ENCODE results near the gene SPTBN1.

DNA sequence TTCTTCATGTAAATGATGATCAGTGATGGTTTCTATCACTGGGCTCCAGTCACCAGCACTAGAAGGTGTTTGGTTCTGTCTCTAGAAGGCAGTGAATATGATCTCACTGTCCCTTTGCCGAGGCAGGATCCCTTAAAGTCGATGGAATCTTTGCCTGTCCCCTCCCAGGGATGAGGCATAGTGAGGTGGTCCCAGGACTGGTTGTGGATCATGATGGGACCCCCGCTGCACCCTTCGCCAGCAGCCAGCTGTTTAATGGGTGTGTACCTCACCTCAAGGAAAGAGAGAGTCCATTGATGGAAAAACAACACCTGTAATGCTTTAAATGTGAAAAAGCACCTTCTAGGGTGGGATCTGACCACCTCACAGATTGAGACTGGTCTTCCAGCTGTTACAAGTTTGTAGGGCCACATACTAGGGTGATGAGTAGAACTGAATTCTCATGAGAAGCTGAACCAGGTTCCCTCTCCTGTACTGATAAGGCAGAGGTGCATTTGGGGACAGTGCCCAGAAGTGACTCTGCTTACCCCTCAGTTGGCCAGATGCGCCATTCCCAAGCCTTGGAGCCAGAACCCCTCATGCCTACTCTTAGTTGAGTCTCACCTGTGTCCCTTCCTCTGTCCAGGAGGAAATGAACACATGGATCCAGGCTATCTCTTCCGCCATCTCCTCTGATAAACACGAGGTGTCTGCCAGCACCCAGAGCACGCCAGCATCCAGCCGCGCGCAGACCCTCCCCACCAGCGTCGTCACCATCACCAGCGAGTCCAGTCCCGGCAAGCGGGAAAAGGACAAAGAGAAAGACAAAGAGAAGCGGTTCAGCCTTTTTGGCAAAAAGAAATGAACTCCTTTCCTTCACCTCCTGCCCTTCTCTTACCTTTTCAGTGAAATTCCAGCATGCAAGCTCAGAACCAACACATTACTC is 211.9 kb downstream of the SPTBN1 start:
- TF ChIP-seq, protein P1, sequence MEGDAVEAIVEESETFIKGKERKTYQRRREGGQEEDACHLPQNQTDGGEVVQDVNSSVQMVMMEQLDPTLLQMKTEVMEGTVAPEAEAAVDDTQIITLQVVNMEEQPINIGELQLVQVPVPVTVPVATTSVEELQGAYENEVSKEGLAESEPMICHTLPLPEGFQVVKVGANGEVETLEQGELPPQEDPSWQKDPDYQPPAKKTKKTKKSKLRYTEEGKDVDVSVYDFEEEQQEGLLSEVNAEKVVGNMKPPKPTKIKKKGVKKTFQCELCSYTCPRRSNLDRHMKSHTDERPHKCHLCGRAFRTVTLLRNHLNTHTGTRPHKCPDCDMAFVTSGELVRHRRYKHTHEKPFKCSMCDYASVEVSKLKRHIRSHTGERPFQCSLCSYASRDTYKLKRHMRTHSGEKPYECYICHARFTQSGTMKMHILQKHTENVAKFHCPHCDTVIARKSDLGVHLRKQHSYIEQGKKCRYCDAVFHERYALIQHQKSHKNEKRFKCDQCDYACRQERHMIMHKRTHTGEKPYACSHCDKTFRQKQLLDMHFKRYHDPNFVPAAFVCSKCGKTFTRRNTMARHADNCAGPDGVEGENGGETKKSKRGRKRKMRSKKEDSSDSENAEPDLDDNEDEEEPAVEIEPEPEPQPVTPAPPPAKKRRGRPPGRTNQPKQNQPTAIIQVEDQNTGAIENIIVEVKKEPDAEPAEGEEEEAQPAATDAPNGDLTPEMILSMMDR (conservative IDR thresholded peaks at IDR 0.05; ENCODE audit: low read depth, low read length): no peak
- TF ChIP-seq EZH2 (IDR thresholded peaks at IDR 0.05; ENCODE audit: low read length, unreplicated experiment) (no peak), EZH2phosphoT487 (IDR thresholded peaks at IDR 0.05; ENCODE audit: borderline replicate concordance, low read length) (no peak)

Data from PC-3 (cell line).